ENCODE measurements around the gene NVL. TPM values are rescaled to one million over a fixed set of nuclear protein-coding genes. Genes with fewer than 3 reads are reported as not detected.
"Not testable (repeated sequence)": the region's sequence is repeated elsewhere in the genome, so short reads cannot be mapped to it uniquely, and the experiment has no call there.

NVL gene
- total RNA-seq, 1 experiment from 2014 or later = 81.5 TPM

- in situ Hi-C loops (cut with HindIII; ENCODE audit: low sequenced_read_pairs) = no loop called here
Measured at GRCh38 chr1:224212618-224213061, 117.3 kb downstream of the NVL start.

GRCh38 chr1:224211206-224211962 lies 118.6 kb downstream of the NVL start:
- DNase-seq (ENCODE audit: low spot score) = peak; percentile 61
- in situ Hi-C loops (cut with HindIII; ENCODE audit: low sequenced_read_pairs) = no loop called here

More at GRCh38 chr1:224212618-224213061, 117.3 kb downstream of the NVL start:
- DNase-seq (ENCODE audit: low spot score) = no peak

GRCh38 chr1:224205931-224206538 lies 123.9 kb downstream of the NVL start:
- DNase-seq (ENCODE audit: low spot score); in situ Hi-C loops (cut with HindIII; ENCODE audit: low sequenced_read_pairs): not testable (repeated sequence)

- DNase-seq (ENCODE audit: low spot score) = no peak
- in situ Hi-C loops (cut with HindIII; ENCODE audit: low sequenced_read_pairs) = no loop called here
Measured at GRCh38 chr1:224205438-224205840, 124.5 kb downstream of the NVL start.

GRCh38 chr1:224203243-224204016 lies 126.5 kb downstream of the NVL start:
- DNase-seq (ENCODE audit: low spot score) = no peak
- in situ Hi-C loops (cut with HindIII; ENCODE audit: low sequenced_read_pairs) = no loop called here

GRCh38 chr1:224201853-224202252 lies 128.1 kb downstream of the NVL start:
- in situ Hi-C loops (cut with HindIII; ENCODE audit: low sequenced_read_pairs) = no loop called here
- no peak for DNase-seq (ENCODE audit: low spot score)

- in situ Hi-C loops (cut with HindIII; ENCODE audit: low sequenced_read_pairs) = no loop called here
- DNase-seq (ENCODE audit: low spot score) = no peak
Measured at GRCh38 chr1:224201383-224201782, 128.6 kb downstream of the NVL start.

- in situ Hi-C loops (cut with HindIII; ENCODE audit: low sequenced_read_pairs) = no loop called here
- DNase-seq (ENCODE audit: low spot score) = no peak
Measured at GRCh38 chr1:224199679-224200078, 130.3 kb downstream of the NVL start.

GRCh38 chr1:224198572-224198971 lies 131.4 kb downstream of the NVL start:
- in situ Hi-C loops (cut with HindIII; ENCODE audit: low sequenced_read_pairs) = no loop called here
- DNase-seq (ENCODE audit: low spot score) = no peak

- no peak for DNase-seq (ENCODE audit: low spot score)
- in situ Hi-C loops (cut with HindIII; ENCODE audit: low sequenced_read_pairs) = no loop called here
Measured at GRCh38 chr1:224196813-224197600, 133.0 kb downstream of the NVL start.

- in situ Hi-C loops (cut with HindIII; ENCODE audit: low sequenced_read_pairs) = no loop called here
- no peak for DNase-seq (ENCODE audit: low spot score)
Measured at GRCh38 chr1:224193319-224193966, 136.5 kb downstream of the NVL start.

- in situ Hi-C loops (cut with HindIII; ENCODE audit: low sequenced_read_pairs) = no loop called here
- no peak for DNase-seq (ENCODE audit: low spot score)
Measured at GRCh38 chr1:224192082-224192788, 137.7 kb downstream of the NVL start.

- in situ Hi-C loops (cut with HindIII; ENCODE audit: low sequenced_read_pairs) = no loop called here
Measured at GRCh38 chr1:224189561-224189960, 140.4 kb downstream of the NVL start.

GRCh38 chr1:224188286-224188685 lies 141.7 kb downstream of the NVL start:
- in situ Hi-C loops (cut with HindIII; ENCODE audit: low sequenced_read_pairs) = no loop called here
- DNase-seq (ENCODE audit: low spot score) = no peak

More at GRCh38 chr1:224189561-224189960, 140.4 kb downstream of the NVL start:
- DNase-seq (ENCODE audit: low spot score) = no peak

GRCh38 chr1:224185208-224185607 lies 144.8 kb downstream of the NVL start:
- no peak for DNase-seq (ENCODE audit: low spot score)
- in situ Hi-C loops (cut with HindIII; ENCODE audit: low sequenced_read_pairs) = no loop called here

- in situ Hi-C loops (cut with HindIII; ENCODE audit: low sequenced_read_pairs) = no loop called here
- DNase-seq (ENCODE audit: low spot score) = peak; percentile 57
Measured at GRCh38 chr1:224183591-224184312, 146.2 kb downstream of the NVL start.

- in situ Hi-C loops (cut with HindIII; ENCODE audit: low sequenced_read_pairs) = no loop called here
- peak; percentile 89 for DNase-seq (ENCODE audit: low spot score)
Measured at GRCh38 chr1:224182866-224183590, 146.9 kb downstream of the NVL start, which contains the start of gene DEGS1. Gene DEGS1, plus strand, starts transcription at chr1:224183240. Its CDS starts 97 bp downstream, at chr1:224183337.
